ENCODE data around the gene KRTAP4-8.

DNA sequence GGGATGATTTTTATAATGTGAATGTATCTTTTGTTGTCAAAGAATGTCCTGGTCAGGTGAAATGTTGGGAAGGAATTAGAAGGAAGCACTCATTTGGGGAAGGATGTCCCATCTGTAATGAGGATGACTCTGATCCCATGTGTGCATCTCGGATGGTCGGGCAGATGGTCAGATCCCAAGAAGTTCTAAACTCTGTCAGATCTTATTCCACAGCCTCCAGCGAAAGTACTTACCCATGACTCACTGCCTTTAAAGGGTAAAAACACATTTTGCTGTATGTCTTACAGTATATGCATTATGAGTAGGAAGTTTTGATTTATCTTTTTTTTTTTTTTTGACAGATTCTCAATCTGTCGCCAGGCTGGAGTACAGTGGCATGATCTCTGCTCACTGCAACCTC, 20.8 kb upstream of the KRTAP4-8 start:
- TF ChIP-seq EZH2 (IDR thresholded peaks at IDR 0.05; ENCODE audit: borderline replicate concordance, low read length) = no peak
- TF ChIP-seq, protein P1, sequence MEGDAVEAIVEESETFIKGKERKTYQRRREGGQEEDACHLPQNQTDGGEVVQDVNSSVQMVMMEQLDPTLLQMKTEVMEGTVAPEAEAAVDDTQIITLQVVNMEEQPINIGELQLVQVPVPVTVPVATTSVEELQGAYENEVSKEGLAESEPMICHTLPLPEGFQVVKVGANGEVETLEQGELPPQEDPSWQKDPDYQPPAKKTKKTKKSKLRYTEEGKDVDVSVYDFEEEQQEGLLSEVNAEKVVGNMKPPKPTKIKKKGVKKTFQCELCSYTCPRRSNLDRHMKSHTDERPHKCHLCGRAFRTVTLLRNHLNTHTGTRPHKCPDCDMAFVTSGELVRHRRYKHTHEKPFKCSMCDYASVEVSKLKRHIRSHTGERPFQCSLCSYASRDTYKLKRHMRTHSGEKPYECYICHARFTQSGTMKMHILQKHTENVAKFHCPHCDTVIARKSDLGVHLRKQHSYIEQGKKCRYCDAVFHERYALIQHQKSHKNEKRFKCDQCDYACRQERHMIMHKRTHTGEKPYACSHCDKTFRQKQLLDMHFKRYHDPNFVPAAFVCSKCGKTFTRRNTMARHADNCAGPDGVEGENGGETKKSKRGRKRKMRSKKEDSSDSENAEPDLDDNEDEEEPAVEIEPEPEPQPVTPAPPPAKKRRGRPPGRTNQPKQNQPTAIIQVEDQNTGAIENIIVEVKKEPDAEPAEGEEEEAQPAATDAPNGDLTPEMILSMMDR (conservative IDR thresholded peaks at IDR 0.05 in 1 of 2, IDR thresholded peaks at IDR 0.05 in 1 of 2; ENCODE audit: extremely low read depth in 1 of 2, insufficient read depth in 1 of 2, low read depth in 1 of 2, low read length in 2 of 2) = no peak
